NCI-H2196 (cell line): Measurements from ENCODE around the gene SH2D4B.
A peak's percentile ranks its signal among the peaks of the same experiment; 100 is the strongest.
"Not testable (repeated sequence)": the region's sequence is repeated elsewhere in the genome, so short reads cannot be mapped to it uniquely, and the experiment has no call there.

Source experiments
- DNase-seq: peaks from one replicate; lab custom pipeline; 2025; ENCODE audit not compliant: unreplicated experiment; lab: John Stamatoyannopoulos, UW

Gene SH2D4B

GRCh38 chr10:80542053-80542452 is 4.4 kb downstream of the SH2D4B start:
- DNase-seq, result no peak

GRCh38 chr10:80542652-80543318 is 5.1 kb downstream of the SH2D4B start:
- no peak for DNase-seq

- DNase-seq, result not testable (repeated sequence)
These were observed 5.6 kb downstream of the SH2D4B start for GRCh38 chr10:80543319-80543672.

GRCh38 chr10:80544316-80544953 is 6.7 kb downstream of the SH2D4B start:
- DNase-seq, result no peak

GRCh38 chr10:80545258-80545881 is 7.7 kb downstream of the SH2D4B start:
- DNase-seq, result no peak

- peak; percentile 21 for DNase-seq
These were observed 14.5 kb downstream of the SH2D4B start for GRCh38 chr10:80552151-80552646.

GRCh38 chr10:80553436-80553835 is 15.7 kb downstream of the SH2D4B start:
- DNase-seq, result no peak

GRCh38 chr10:80554050-80554449 is 16.3 kb downstream of the SH2D4B start:
- no peak for DNase-seq

GRCh38 chr10:80555415-80555814 is 17.7 kb downstream of the SH2D4B start:
- no peak for DNase-seq

GRCh38 chr10:80561950-80562349 is 24.2 kb downstream of the SH2D4B start:
- DNase-seq, result no peak

- DNase-seq, result no peak
These were observed 29.6 kb downstream of the SH2D4B start for GRCh38 chr10:80567292-80567691.

- no peak for DNase-seq
These were observed 31.6 kb downstream of the SH2D4B start for GRCh38 chr10:80569131-80569895.

- DNase-seq, result no peak
These were observed 33.6 kb downstream of the SH2D4B start for GRCh38 chr10:80571352-80571751.

GRCh38 chr10:80579181-80579763 is 41.6 kb downstream of the SH2D4B start:
- DNase-seq, result no peak

- DNase-seq, result no peak
These were observed 42.3 kb downstream of the SH2D4B start for GRCh38 chr10:80579849-80580637.

- no peak for DNase-seq
These were observed 43.2 kb downstream of the SH2D4B start for GRCh38 chr10:80580638-80581468.

- DNase-seq, result no peak
These were observed 43.8 kb downstream of the SH2D4B start for GRCh38 chr10:80581469-80581835.

- no peak for DNase-seq
These were observed 44.7 kb downstream of the SH2D4B start for GRCh38 chr10:80582286-80582960.

GRCh38 chr10:80583685-80584084 is 46.0 kb downstream of the SH2D4B start:
- no peak for DNase-seq
